IPS-11a (cell line): Measurements from ENCODE around the gene MTOR.
"Not testable (repeated sequence)": the region's sequence is repeated elsewhere in the genome, so short reads cannot be mapped to it uniquely, and the experiment has no call there.

Experiments
- H3K4me3 ChIP-seq: one replicate; pipeline ENCODE4 v1.5.1; 2013; ENCODE audit warnings: low read depth, low read length, control low read depth

Gene MTOR

DNA sequence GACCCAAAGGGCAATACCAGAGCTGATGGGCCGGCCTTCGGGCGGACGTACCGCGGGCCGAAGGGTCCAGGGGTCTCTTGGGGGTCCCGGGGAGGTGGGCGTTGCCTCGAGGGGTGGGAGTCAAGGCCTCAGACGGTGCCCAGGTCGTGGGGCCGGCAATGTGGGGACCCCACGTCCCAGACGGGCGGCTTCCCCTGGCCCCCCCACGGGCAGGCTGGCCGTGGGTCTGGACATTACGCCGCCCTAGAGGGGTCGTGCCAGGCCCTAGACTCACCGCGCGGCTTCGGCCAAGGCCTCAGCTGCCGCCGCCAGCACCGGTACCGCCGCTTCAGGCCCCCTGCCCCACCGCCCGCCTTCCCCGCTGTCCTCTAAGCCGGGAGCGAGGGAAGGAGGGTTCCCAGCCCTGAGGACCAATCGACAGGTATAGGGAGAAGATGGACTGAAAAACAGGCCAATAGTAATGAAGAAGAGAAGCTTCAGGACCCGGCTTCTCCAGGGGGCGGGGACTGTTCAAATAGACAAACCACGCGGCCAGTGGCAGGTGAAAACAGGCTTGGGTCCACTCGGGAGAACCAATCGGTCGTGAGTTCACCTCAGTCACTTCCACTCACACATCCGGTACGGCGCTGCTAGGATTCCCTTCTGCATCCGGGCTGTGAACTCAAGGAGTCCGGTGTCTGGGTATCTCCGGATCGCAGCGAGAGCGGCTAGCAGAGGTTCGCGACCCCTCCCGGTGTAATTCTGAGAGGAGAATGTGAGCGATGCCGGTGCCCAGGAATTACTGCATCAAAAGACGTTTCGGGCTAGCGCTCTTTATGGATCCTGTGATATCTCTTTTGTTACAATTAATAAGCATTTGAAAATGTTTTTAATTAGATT lies at the start of gene MTOR:
Gene MTOR (minus strand): TSS at position 381 of the 879 bp plus-strand sequence. CDS start 3,142 bp downstream, outside the sequence.
- peak within 1 kb of the TSS; percentile 94 for H3K4me3 ChIP-seq

GRCh38 chr1:11309385-11309784 lies 47.0 kb upstream of the MTOR start:
- no peak overlapping the region for H3K4me3 ChIP-seq

DNA sequence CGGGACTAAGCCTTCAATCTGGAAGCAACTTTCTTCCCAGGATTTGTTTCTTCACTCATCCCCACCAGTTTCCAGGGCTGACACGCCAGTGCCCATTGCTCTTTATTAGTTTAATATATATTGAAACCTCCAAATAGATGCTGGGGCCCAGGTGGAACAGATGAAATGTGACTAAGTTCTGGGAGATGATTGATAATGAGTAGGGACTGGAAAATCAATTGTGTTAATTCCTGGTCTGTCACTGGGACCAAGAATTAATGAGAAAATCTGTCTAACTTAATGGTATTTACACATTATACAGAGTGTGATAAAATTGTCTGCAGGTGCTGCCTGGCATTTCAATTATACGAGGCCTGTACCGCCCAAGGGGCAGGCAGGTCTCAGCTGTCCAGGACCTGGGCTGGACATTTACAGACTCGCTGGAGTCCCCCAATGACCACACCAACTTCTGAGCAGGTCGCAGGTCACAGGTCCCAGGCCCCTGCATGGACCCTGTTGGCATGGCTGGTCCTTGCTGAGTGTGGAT lies 46.4 kb upstream of the MTOR start:
- H3K4me3 ChIP-seq, result no peak overlapping the region

- no peak overlapping the region for H3K4me3 ChIP-seq
These were observed 45.5 kb upstream of the MTOR start for GRCh38 chr1:11307852-11308251.

DNA sequence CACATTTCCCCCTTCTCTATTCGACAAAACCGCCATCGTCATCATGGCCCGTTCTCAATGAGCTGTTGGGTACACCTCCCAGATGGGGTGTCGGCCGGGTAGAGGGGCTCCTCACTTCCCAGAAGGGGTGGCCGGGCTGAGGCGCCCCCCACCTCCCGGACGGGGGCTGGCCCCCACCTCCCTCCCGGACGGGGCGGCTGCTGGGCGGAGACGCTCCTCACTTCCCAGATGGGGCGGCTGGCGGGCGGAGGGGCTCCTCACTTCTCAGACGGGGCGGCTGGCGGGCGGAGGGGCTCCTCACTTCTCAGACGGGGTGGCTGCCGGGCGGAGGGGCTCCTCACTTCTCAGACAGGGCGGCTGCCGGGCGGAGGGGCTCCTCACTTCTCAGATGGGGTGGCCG lies 43.2 kb upstream of the MTOR start:
- not testable (repeated sequence) for H3K4me3 ChIP-seq

DNA sequence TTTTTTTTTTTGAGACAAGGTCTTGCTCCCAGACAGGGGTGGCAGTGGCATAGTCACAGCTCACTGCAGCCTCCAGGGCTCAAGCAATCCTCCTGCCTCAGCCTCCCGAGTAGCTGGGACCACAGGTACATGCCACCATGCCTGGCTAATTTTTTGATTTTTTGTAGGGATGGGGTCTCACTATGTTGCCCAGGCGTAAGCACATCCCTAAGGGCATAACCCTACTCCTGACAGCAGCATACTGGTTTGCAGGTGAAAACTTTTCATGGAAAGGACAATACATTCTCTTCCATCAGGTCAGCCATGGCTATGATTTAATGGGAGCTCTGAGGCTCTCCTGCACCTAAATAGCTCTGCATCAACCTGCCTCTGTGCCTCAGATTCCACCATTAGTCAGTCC lies 40.0 kb upstream of the MTOR start:
- no peak overlapping the region for H3K4me3 ChIP-seq

DNA sequence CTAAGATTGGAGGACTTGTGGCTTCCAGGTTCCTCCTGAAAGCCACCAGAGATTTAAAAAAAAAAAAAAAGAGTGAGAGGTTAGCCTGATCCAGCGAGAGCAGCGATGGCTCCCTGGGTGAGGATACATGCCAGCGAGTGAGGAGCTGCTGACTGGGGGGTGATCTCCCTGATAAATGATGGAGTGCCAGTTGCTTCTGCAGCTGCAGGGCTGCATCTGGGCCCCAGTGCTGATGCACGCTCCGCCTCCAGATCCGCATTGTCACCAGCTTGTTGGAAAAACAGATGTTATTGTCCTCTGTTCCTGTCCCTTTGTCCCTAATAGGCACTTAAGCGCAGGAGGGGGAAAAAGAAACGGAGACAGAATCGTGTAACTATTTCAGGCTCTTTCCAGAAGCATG lies 39.2 kb upstream of the MTOR start:
- H3K4me3 ChIP-seq, result no peak overlapping the region

DNA sequence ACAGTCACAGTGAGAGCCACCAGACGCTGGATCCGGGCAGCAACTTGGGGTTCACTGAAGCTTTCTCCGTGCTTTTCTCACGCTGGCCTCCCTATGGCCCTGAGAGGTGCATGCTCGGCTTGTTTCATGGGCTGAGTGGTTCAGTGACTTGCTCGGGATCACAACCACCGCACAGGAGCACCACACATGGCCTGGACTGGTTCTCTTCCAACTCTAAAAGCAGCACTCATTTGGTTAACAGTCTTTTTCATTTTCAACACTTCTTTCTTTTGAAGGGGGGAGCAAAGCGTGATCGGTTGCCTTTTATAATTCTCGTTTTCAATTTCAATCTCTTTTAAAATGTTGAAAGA lies 36.8 kb upstream of the MTOR start:
- H3K4me3 ChIP-seq, result no peak overlapping the region

- H3K4me3 ChIP-seq, result no peak overlapping the region
These were observed 36.3 kb upstream of the MTOR start for GRCh38 chr1:11298390-11299224.

DNA sequence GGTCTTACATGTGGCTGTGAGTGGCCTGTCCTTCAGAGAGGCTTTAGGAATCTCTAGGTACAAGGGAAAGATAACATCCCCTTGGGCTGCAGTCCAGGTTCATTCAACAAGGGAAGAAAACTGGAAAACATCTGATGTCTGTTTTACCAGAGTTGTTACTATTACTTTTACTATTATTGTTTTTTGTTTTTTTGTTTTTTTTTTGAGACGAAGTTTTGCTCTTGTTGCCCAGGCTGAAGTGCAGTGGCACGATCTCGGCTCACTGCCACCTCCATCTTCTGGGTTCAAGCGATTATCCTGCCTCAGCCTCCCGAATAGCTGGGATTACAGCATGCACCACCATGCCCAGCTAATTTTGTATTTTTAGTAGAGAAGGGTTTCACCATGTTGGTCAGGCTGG lies 35.4 kb upstream of the MTOR start:
- H3K4me3 ChIP-seq, result not testable (repeated sequence)

DNA sequence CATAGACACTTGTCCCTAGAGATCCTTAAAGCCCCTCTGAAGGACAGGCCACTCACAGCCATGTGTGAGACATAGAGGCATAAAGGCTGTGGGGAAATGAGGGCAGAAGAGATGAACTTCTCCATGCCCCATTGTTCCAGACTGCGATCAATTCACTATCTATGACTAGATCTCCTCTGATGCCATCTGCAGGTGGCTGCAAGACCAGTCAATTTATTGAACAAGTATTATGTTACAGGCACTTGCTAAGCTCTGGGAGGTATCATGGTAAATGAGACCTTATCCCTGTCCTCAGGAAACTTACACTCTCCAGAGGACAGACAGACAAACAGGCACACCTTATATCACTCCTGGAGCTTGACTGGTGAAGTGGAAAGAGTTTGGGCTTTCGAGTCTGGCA lies 33.6 kb upstream of the MTOR start:
- H3K4me3 ChIP-seq, result no peak overlapping the region

GRCh38 chr1:11294951-11295350 lies 32.6 kb upstream of the MTOR start:
- H3K4me3 ChIP-seq, result no peak overlapping the region

- H3K4me3 ChIP-seq, result no peak overlapping the region
These were observed 31.5 kb upstream of the MTOR start for GRCh38 chr1:11293856-11294255.

- no peak overlapping the region for H3K4me3 ChIP-seq
These were observed 28.7 kb upstream of the MTOR start for GRCh38 chr1:11291049-11291448.

GRCh38 chr1:11289064-11289463 lies 26.7 kb upstream of the MTOR start:
- no peak overlapping the region for H3K4me3 ChIP-seq

- H3K4me3 ChIP-seq, result no peak overlapping the region
These were observed 24.5 kb upstream of the MTOR start for GRCh38 chr1:11286735-11287410.

- H3K4me3 ChIP-seq, result no peak overlapping the region
These were observed 23.8 kb upstream of the MTOR start for GRCh38 chr1:11285883-11286734.

GRCh38 chr1:11284784-11285183 lies 22.4 kb upstream of the MTOR start:
- no peak overlapping the region for H3K4me3 ChIP-seq

DNA sequence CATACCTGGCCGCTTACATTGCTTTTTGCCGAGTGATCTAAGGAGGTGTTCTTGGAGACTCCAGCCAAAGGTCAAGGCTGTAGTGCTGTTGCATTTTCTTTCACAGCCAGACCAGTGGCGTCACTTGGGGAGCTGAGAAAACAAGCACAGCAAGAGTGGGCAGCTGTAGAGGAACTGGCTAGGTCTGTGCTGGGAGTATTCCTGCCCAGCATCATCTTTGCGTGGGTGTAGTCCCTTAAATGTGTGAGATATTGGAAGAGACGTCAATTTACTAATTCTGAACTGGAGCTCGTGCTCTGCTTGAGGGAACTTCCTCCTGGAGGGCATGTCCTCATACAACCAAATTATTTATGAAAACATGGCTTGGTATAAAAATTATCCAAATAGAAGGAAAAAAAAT lies 20.8 kb upstream of the MTOR start:
- no peak overlapping the region for H3K4me3 ChIP-seq
